Spinal cord (tissue), 10 donors: ENCODE data around the gene MKRN2OS. TPM values are rescaled to one million over a fixed set of nuclear protein-coding genes. Genes with fewer than 3 reads are reported as not detected.

Experiments used
- DNase-seq, 6 donors: peaks; one replicate each; pipeline versions ENCODE4 v3.0.0 to v3.0.0-alpha.2; 2013 to 2015; ENCODE audit warnings: low spot score in 6 of 6, low read depth in 4 of 6
- H3K27ac ChIP-seq: one replicate; pipeline ENCODE4 v1.5.1; 2013; ENCODE audit warnings: low read depth, low read length, control low read depth
- H3K27me3 ChIP-seq: one replicate; pipeline ENCODE4 v1.6.1; 2013; ENCODE audit warnings: low read length; ENCODE audit not compliant: control insufficient read depth, insufficient read depth
- H3K36me3 ChIP-seq: one replicate; pipeline ENCODE4 v1.6.1; 2013; ENCODE audit warnings: low read length; ENCODE audit not compliant: control insufficient read depth, insufficient read depth
- H3K4me1 ChIP-seq: one replicate; pipeline ENCODE4 v1.6.1; 2013; ENCODE audit warnings: low read length; ENCODE audit not compliant: control insufficient read depth, insufficient read depth
- H3K4me3 ChIP-seq: one replicate; pipeline ENCODE4 v1.5.1; 2013; ENCODE audit warnings: low read depth, low read length, control low read depth
- H3K9me3 ChIP-seq: one replicate; pipeline ENCODE4 v1.6.1; 2013; ENCODE audit warnings: low read length; ENCODE audit not compliant: control insufficient read depth, insufficient read depth
- WGBS: methylation state at CpG from one replicate; pipeline ENCODE4 v1.1.5; 2013; ENCODE audit warnings: missing lambda C conversion rate; ENCODE audit not compliant: insufficient coverage; 5-methylcytosine and 5-hydroxymethylcytosine counted together
- polyA plus RNA-seq, 2 donors: library from polyadenylated mRNA; unstranded; fragments of 120-200 nt; gene quantifications; one replicate each; pipeline ENCODE4 v1.2.1, GENCODE V29; 2013; ENCODE audit not compliant: insufficient read length in 2 of 2
- total RNA-seq, 2 donors: library from RNA; depleted of rRNA in 1 of 2; stranded (reverse); fragments of 120-200 nt in 1 of 2; fragments of >200 nt in 1 of 2; gene quantifications; one replicate each; pipeline versions ENCODE4 v1.2.3 to v1.2.4, GENCODE V29; 2013 to 2014
- donor health status: healthy.

The MKRN2OS gene
- total and polyA plus RNA-seq, 4 donors: 0.20 to 3.6 (median 1.4) TPM; not detected in 1

DNA sequence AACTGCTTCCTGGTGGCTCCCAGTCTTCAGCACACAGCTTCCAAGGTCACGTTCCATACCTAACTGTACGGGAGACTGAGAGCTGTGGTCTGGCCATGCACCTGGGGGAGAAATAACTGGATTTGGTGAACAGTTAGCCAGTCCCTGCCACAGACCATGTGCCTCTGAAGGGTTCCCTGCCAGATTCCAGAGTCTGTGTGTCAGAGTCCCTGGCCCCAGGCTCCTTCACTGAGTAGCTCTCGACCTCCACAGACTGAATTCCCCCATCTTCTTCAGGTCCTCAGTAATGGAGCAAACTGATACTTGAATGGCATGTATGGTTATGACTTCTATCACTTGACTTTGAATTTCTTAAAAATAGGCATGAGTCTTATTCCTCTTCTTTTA is 17.5 kb downstream of the MKRN2OS start:
- DNase-seq: no peak
- 100% methylated on average over 2 of the region's 3 CpGs for WGBS
- H3K4me1 ChIP-seq: no peaks in the 10 kb centered on the region
- H3K27ac ChIP-seq: no peak overlapping the region
- H3K36me3 ChIP-seq: peaks cover 16% of the 10 kb centered on the region
- no peaks in the 10 kb centered on the region for H3K9me3 ChIP-seq
- H3K27me3 ChIP-seq: no peaks in the 10 kb centered on the region
- no peak overlapping the region for H3K4me3 ChIP-seq

DNA sequence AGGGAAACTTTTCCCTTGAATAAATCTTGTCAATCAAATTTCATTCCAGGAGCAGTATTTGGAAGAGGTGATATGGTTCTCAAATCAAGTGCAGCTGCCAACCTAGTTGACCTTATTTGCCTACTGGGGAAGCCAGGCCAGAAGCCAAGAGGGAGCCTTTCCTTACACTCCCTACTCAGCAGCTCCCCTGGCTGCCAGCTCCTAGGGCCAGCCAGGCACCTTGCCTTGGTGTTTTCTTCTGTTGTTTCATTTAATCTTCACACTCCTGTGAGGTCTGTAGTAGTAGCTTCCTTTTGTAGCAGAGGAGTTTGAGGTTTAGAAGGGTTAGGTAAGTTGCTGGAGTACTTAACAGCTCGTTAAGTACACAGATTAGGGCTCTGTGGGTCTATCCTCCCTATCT is 22.6 kb downstream of the MKRN2OS start:
- Histone ChIP-seq H3K27ac (no peak overlapping the region), H3K27me3 (no peaks in the 10 kb centered on the region), H3K9me3 (no peaks in the 10 kb centered on the region), H3K36me3 (peaks cover 33% of the 10 kb centered on the region), H3K4me1 (no peaks in the 10 kb centered on the region), H3K4me3 (no peak overlapping the region)
- WGBS: no CpG with 5 or more reads among the region's 1 CpG
- DNase-seq: no peak

DNA sequence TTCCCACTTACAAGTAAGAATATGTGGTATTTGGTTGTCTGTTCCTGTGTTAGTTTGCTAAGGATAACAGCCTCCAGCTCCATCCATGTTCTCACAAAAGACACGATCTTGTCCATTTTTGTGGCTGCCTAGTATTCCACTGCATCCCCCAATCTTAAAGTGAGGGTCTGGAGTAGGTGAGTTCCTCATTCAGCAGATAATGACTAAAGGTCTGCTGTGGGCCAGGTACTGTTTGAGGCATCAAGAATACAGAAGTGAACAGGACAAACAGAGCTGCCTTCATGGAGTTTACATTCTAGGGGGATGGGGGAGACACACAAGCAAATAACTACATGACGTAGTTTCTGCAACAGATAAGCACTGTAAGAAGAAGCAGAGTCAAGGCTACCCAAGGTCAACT is 24.3 kb downstream of the MKRN2OS start:
- Histone ChIP-seq H3K4me1 (no peaks in the 10 kb centered on the region), H3K27me3 (no peaks in the 10 kb centered on the region), H3K9me3 (no peaks in the 10 kb centered on the region), H3K27ac (no peak overlapping the region), H3K36me3 (peaks cover 34% of the 10 kb centered on the region), H3K4me3 (no peak overlapping the region)
- DNase-seq: no peak
- 100% methylated on average over 1 of the region's 2 CpGs for WGBS

DNA sequence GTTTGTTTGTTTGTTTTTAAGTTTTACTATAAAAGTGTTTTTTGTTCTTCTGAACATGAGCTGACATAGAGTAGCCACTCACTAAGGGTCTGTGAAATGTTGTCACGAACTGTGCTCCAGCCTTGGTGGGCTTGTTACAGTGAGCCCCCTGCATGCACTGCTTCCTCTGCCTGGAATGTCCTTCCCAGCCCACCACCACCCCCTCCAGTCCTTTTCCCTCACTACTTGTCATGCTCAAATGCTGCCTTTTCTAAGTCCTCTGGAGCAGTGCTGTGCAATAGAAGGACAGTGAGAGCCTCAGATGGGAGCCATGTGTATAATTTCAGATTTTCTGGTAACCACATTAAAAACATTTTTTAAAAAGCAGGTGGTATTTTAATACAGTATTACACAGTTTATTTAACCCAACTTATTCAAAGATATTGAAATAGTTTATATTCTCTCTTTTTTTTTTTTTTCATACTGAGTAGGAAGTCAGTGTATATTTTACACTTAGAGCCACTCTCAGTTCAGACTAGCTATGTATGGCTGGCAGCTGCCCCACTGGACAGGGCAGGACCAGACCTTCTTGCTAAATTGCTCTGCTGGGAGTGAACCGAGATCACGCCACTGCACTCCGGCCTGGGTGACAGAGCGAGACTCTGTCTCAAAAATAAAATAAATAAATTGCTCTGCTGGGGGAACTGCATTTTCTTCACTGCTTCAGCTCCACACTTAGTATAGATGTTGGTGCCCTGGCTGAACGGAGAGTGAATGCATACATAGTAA is 26.9 kb downstream of the MKRN2OS start:
- Histone ChIP-seq H3K4me1 (no peaks in the 10 kb centered on the region), H3K27me3 (no peaks in the 10 kb centered on the region), H3K36me3 (peaks cover 30% of the 10 kb centered on the region), H3K4me3 (no peak overlapping the region), H3K27ac (no peak overlapping the region), H3K9me3 (no peaks in the 10 kb centered on the region)
- no peak for DNase-seq
- 71% methylated on average over 1 of the region's 6 CpGs for WGBS

DNA sequence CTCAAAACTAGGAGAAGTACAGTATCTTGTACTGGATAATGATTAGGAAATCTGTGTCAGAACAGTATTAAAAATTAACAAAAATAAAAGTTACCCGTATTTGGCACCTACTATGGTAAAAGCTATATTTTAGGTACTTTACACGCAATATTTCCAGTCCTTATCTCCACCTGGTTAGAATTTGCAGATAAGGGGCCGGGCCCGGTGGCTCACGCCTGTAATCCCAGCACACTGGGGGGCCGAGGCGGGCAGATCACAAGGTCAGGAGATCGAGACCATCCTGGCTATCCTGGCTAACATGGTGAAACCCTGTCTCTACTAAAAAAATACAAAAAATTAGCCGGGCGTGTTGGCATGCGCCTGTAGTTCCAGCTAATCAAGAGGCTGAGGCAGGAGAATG is 28.4 kb downstream of the MKRN2OS start:
- Histone ChIP-seq H3K9me3 (no peaks in the 10 kb centered on the region), H3K36me3 (peaks cover 28% of the 10 kb centered on the region), H3K27me3 (no peaks in the 10 kb centered on the region), H3K4me1 (no peaks in the 10 kb centered on the region), H3K4me3 (no peak overlapping the region), H3K27ac (no peak overlapping the region)
- WGBS: 90% methylated on average over 10 of the region's 11 CpGs
- DNase-seq: no peak

DNA sequence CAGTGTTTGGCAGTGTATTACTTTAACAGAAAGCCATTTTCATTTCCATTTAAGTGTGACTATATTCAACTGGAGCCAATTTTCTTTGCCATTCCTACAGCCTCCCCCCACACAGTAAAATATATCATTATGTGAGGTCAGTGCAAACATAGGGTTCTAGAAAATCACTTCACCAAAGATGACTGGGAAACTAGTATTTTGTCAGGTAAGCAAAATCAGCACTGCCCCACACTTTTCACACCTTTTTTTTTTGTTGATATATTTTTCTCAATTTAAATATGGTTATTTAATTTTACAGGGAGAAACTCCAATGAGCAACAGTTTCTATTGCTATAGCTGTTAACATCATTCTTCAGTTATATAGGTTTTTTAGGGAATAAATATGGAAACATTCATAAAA is 29.7 kb downstream of the MKRN2OS start:
- DNase-seq: no peak
- Histone ChIP-seq H3K4me1 (no peaks in the 10 kb centered on the region), H3K27ac (no peak overlapping the region), H3K27me3 (no peaks in the 10 kb centered on the region), H3K4me3 (no peak overlapping the region), H3K36me3 (peaks cover 21% of the 10 kb centered on the region), H3K9me3 (no peaks in the 10 kb centered on the region)

DNA sequence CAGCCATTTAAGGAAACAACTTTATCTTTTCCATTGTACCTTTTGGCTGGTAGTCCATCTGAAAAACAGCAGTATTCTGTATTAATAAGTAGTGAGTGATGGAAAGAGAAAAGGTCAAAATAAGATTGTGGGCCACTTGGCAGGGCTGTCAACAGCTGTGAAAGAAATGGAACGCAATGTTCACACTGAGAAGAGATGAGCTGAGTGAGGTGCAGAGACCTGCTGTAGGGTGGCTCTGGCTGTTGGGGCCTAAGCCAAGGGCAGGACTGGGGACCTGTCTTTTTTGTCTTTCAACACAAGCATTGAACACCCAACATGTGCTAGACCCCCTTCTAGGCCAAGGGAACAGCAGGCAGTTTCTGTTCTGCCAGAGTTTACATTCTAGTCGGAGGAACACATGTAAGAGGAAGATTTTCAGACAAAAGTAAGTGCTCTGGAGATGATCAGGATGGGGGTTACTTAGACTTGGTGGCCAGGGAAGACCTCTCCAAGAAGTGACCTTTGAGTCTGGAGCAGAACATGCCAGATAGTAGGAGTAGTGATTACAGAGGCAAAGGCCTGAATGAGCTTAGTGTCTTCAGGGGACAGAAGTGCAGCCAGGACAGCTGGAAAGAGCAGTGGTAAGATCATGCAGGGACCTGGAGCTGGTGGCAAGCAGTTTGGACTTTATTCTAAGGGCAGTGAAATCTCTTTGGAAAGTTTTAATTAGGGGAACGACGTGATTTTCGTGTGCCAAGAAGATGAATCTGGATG is 31.4 kb downstream of the MKRN2OS start:
- no peak for DNase-seq
- Histone ChIP-seq H3K27ac (no peak overlapping the region), H3K4me3 (no peak overlapping the region), H3K4me1 (no peaks in the 10 kb centered on the region), H3K9me3 (no peaks in the 10 kb centered on the region), H3K36me3 (peaks cover 11% of the 10 kb centered on the region), H3K27me3 (no peaks in the 10 kb centered on the region)
- WGBS: 91% methylated on average over 5 of the region's 5 CpGs

DNA sequence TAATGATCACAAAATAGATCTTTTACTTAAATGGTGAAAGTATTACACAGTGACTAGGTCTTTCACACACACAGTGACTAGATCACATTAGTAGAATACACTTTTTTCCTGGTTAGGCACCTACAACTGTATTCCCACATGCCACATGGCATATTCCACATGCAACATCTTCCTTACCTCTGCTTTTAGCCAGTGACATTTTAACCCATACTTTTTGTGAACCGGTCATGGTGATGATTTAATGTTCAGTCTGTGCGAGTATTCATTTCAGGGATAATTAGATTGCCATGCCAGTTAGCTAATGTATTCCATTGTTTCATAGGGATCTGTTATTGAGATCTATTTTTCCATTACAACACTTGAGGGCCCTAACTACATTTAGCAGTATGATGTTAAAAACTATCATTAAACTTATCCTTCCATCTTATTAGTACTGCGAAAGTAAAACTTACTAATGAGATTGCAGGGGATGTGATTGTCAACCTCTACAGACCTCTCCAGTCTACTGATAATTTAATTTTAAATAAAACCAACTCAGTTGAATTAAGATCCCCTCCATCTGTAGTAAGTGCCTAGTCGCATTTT is 32.7 kb downstream of the MKRN2OS start:
- no peaks in the 10 kb centered on the region for H3K27me3 ChIP-seq
- H3K4me1 ChIP-seq: no peaks in the 10 kb centered on the region
- no peak overlapping the region for H3K4me3 ChIP-seq
- peak in 1 of 6 donors; percentile 57 for DNase-seq
- no CpG with 5 or more reads among the region's 4 CpGs for WGBS
- no peak overlapping the region for H3K27ac ChIP-seq
- peaks cover 16% of the 10 kb centered on the region for H3K36me3 ChIP-seq
- H3K9me3 ChIP-seq: no peaks in the 10 kb centered on the region

DNA sequence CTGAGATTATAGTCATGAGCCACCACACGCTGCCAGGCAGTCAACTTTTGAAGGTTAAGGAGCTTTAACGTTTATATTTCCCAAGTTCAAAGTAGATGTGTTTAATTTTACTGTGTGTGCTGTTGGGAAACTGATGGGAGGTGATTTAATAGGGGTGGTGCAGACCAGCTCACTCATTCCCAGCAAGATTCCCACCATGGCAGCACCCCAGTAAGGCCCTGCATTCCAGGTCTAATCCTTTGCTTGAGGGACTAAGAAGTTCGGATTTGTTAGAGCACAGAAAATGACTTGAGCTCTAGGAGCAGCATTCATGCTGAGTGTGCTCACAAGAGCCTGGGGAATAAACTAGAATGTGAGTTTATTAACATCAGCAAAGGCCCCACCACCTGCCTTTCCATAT is 35.8 kb downstream of the MKRN2OS start:
- Histone ChIP-seq H3K36me3 (peaks cover 29% of the 10 kb centered on the region), H3K27ac (no peak overlapping the region), H3K4me1 (no peaks in the 10 kb centered on the region), H3K27me3 (no peaks in the 10 kb centered on the region), H3K9me3 (no peaks in the 10 kb centered on the region), H3K4me3 (no peak overlapping the region)
- 100% methylated on average over 2 of the region's 3 CpGs for WGBS
- DNase-seq: no peak
